Measurements from ENCODE around the gene PPM1D.

DNA sequence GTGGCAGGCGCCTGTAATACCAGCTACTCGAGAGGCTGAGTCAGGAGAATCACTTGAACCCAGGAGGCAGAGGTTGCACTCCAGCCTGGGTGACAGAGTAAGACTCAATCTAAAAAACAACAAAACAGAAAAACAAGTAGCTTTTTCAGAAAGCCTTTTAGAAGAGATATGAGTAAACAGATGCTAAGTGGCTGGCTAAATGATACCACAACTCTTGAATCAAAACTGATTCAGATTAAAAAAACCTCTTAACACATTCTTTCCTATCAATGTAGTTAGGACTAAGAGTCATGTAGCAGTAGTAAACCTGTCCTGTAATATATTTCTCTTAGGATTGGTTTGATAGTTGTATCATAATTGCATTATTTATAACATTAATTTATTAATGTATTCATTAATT lies 23.0 kb downstream of the PPM1D start:
- TF ChIP-seq, protein P1, sequence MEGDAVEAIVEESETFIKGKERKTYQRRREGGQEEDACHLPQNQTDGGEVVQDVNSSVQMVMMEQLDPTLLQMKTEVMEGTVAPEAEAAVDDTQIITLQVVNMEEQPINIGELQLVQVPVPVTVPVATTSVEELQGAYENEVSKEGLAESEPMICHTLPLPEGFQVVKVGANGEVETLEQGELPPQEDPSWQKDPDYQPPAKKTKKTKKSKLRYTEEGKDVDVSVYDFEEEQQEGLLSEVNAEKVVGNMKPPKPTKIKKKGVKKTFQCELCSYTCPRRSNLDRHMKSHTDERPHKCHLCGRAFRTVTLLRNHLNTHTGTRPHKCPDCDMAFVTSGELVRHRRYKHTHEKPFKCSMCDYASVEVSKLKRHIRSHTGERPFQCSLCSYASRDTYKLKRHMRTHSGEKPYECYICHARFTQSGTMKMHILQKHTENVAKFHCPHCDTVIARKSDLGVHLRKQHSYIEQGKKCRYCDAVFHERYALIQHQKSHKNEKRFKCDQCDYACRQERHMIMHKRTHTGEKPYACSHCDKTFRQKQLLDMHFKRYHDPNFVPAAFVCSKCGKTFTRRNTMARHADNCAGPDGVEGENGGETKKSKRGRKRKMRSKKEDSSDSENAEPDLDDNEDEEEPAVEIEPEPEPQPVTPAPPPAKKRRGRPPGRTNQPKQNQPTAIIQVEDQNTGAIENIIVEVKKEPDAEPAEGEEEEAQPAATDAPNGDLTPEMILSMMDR (IDR thresholded peaks at IDR 0.05) = no peak
- TF ChIP-seq POLR2AphosphoS5 (IDR thresholded peaks at IDR 0.05) = no peak
- TF ChIP-seq POLR2A (IDR thresholded peaks at IDR 0.05) = no peak

Measured in prostate gland (tissue), 2 donors.